Endothelial cell of umbilical vein (primary cell): Measurements from ENCODE around the gene NQO2. TPM values are rescaled to one million over a fixed set of nuclear protein-coding genes. Genes with fewer than 3 reads are reported as not detected.

Experiments
- BruUV-seq: library from RNA; stranded (reverse); fragments of 400-500 nt; replicated peaks from 2 replicates; lab custom pipeline; 2021; lab: Mats Ljungman, UMichigan
- CTCF ChIA-PET: fragments of 300-600, 350-600 bp; sonication (Branson Sonifier 250); formaldehyde crosslinking; loops from one replicate; lab custom pipeline; 2021; ENCODE audit warnings: antibody characterized with exemption, inconsistent platforms; lab: Charles Lee
- POLR2A ChIA-PET: fragments of 300-600, 350-600 bp; sonication (Branson Sonifier 250); formaldehyde crosslinking; loops from one replicate; lab custom pipeline; 2021; ENCODE audit warnings: antibody characterized with exemption, inconsistent platforms; lab: Charles Lee
- DNase-seq: peaks from one replicate; pipeline ENCODE4 v3.0.0-alpha.2; 2011; ENCODE audit warnings: low read depth, low spot score
- FAIRE-seq: peaks from 2 replicates; lab custom pipeline; 2011; peaks lifted over from hg19 to GRCh38; lab: Jason Lieb, UNC
- H2AFZ ChIP-seq: 2 replicates; pipeline ENCODE4 v1.6.0; 2012; ENCODE audit warnings: low read depth, low read length, control low read depth, inconsistent platforms
- H3K27ac ChIP-seq: 2 replicates; pipeline ENCODE4 v1.5.1; 2011; ENCODE audit warnings: low read depth, mild to moderate bottlenecking, control low read depth, low read length, moderate library complexity; ENCODE audit not compliant: insufficient read depth
- H3K27me3 ChIP-seq, 2 experiments: 2 replicates each; pipeline versions ENCODE4 v1.6.0 to v1.6.1; 2011; ENCODE audit warnings: low read length in 2 of 2, mixed read lengths in 1 of 2; ENCODE audit not compliant: control insufficient read depth in 2 of 2, insufficient read depth in 2 of 2
- H3K36me3 ChIP-seq, 2 experiments: 2 replicates in 1 of 2; 3 replicates in 1 of 2; pipeline ENCODE4 v1.5.1; 2011; ENCODE audit warnings: low read length in 2 of 2, mild to moderate bottlenecking in 1 of 2, moderate library complexity in 1 of 2; ENCODE audit not compliant: control insufficient read depth in 2 of 2, insufficient read depth in 2 of 2; ENCODE audit errors: extremely low read depth in 1 of 2
- H3K4me1 ChIP-seq: 3 replicates; pipeline ENCODE4 v1.5.1; 2011; ENCODE audit warnings: mild to moderate bottlenecking, low read length; ENCODE audit not compliant: control insufficient read depth, insufficient read depth; ENCODE audit errors: extremely low read depth
- H3K4me2 ChIP-seq: 2 replicates; pipeline ENCODE4 v1.6.1; 2011; ENCODE audit warnings: low read length, control low read depth, mixed read lengths; ENCODE audit not compliant: insufficient read depth
- H3K4me3 ChIP-seq, 3 experiments: fragments of 200-600 bp in 1 of 3; sonication (generic), shearing (Covaris generic) in 1 of 3; replicated peaks in 1 of 3; 2 replicates each; pipeline ENCODE4 v1.5.1; 2011 to 2016; ENCODE audit warnings: control low read depth in 3 of 3, low read length in 3 of 3, mild to moderate bottlenecking in 2 of 3, inconsistent platforms in 1 of 3, low read depth in 1 of 3, moderate library complexity in 1 of 3; ENCODE audit not compliant: insufficient read depth in 1 of 3
- H3K79me2 ChIP-seq: 2 replicates; pipeline ENCODE4 v1.6.0; 2012; ENCODE audit warnings: low read length, inconsistent platforms; ENCODE audit not compliant: control insufficient read depth, insufficient read depth
- H3K9ac ChIP-seq: replicated peaks from 2 replicates; pipeline ENCODE3; 2011; ENCODE audit warnings: low read length, control low read depth; ENCODE audit not compliant: insufficient read depth; ENCODE audit errors: extremely low read depth
- H3K9me1 ChIP-seq: replicated peaks from 3 replicates; pipeline ENCODE4 v1.6.0; 2011; ENCODE audit warnings: mild to moderate bottlenecking, low read length; ENCODE audit not compliant: control insufficient read depth, insufficient read depth; ENCODE audit errors: extremely low read depth
- H3K9me3 ChIP-seq: replicated peaks from 2 replicates; pipeline ENCODE4 v1.5.1; 2012; ENCODE audit warnings: low read length, inconsistent platforms; ENCODE audit not compliant: control insufficient read depth, insufficient read depth
- H4K20me1 ChIP-seq: replicated peaks from 2 replicates; pipeline ENCODE3; 2011; ENCODE audit warnings: mild to moderate bottlenecking, low read length; ENCODE audit not compliant: control insufficient read depth, insufficient read depth; ENCODE audit errors: extremely low read depth
- CTCF ChIP-seq, 2 donors: IDR thresholded peaks; 1 replicate in 1 of 2; 2 replicates in 1 of 2; pipeline ENCODE4 v1.5.1; 2011; ENCODE audit warnings: low read length in 2 of 2, mild to moderate bottlenecking in 2 of 2, moderate library complexity in 2 of 2, control low read depth in 1 of 2, inconsistent platforms in 1 of 2, low read depth in 1 of 2; ENCODE audit not compliant: insufficient read depth in 1 of 2; ENCODE audit errors: extremely low read depth in 1 of 2
- EZH2 ChIP-seq: IDR thresholded peaks from 2 replicates; pipeline ENCODE4 v1.6.1; 2012; ENCODE audit warnings: borderline replicate concordance, low read depth, mild to moderate bottlenecking, moderate library complexity, low read length, inconsistent platforms; ENCODE audit not compliant: severe bottlenecking
- FOS ChIP-seq: IDR thresholded peaks from 2 replicates; pipeline ENCODE4 v1.6.1; 2011; ENCODE audit warnings: mild to moderate bottlenecking, low read length, moderate library complexity, borderline replicate concordance; ENCODE audit not compliant: insufficient read depth
- GATA2 ChIP-seq: IDR thresholded peaks from 2 replicates; pipeline ENCODE4 v1.7.0; 2011; ENCODE audit warnings: low read depth, mild to moderate bottlenecking, moderate library complexity, mixed read lengths, low read length; ENCODE audit not compliant: insufficient read length, insufficient read depth
- JUN ChIP-seq: IDR thresholded peaks from 2 replicates; pipeline ENCODE4 v1.6.1; 2011; ENCODE audit warnings: borderline replicate concordance, low read depth; ENCODE audit not compliant: insufficient read length, insufficient read depth
- MAX ChIP-seq: IDR thresholded peaks from 2 replicates; pipeline ENCODE4 v1.6.1; 2011; ENCODE audit not compliant: insufficient read depth, insufficient read length
- MYC ChIP-seq: IDR thresholded peaks from one replicate; pipeline ENCODE4 v1.6.1; 2011; ENCODE audit warnings: mild to moderate bottlenecking, low read depth, low read length
- POLR2A ChIP-seq: IDR thresholded peaks from 2 replicates; pipeline ENCODE4 v1.6.1; 2012; ENCODE audit warnings: low read depth, mild to moderate bottlenecking, control low read depth, low read length
- POLR2AphosphoS5 ChIP-seq: IDR thresholded peaks from 2 replicates; pipeline ENCODE4 v1.6.1; 2012; ENCODE audit warnings: low read depth, mild to moderate bottlenecking, control low read depth, low read length, moderate library complexity; ENCODE audit not compliant: insufficient read depth
- dilution Hi-C: fragments of 300-500 bp; cut with MboI; formaldehyde crosslinking; loops from one replicate; pipeline ENCODE4 v1.15.0; 2019; ENCODE audit warnings: low sequenced_read_pairs; ENCODE audit not compliant: extremely low pct_ligation_motif_present
- intact Hi-C: fragments of 100-400 bp; cut with micrococcal nuclease; formaldehyde crosslinking; loops from one replicate; pipeline ENCODE4 v1.10.0; 2022
- polyA plus RNA-seq, 4 experiments: library from polyadenylated mRNA; depleted of rRNA in 3 of 4; stranded (reverse) in 3 of 4; unstranded in 1 of 4; fragments of >200 nt; gene quantifications; 2 replicates each; pipeline versions ENCODE4 v1.2.1 to v1.2.3, GENCODE V29; 2011 to 2012; ENCODE audit warnings: missing spikeins in 1 of 4
- total RNA-seq: library from RNA; stranded (reverse); gene quantifications from 2 replicates; pipeline ENCODE4 v1.2.3, GENCODE V29; 2021

NQO2 gene
- total and polyA plus RNA-seq, 2 donors (not counting 3 experiments of a cell fraction or from before 2014, with no cell fraction given), result 27.6 to 48.0 TPM

- Histone ChIP-seq H3K36me3 (no peaks in the 10 kb centered on the region), H3K9ac (peak overlapping the region; percentile 95), H3K27me3 (peaks cover 0 to 1% of the 10 kb centered on the region in 2 experiments), H3K9me1 (no peaks in the 10 kb centered on the region), H3K4me3 (peak overlapping the region; percentile 57 to 78 (median 68)), H3K27ac (peak overlapping the region; percentile 84), H3K79me2 (no peaks in the 10 kb centered on the region), H3K4me2 (peak overlapping the region; percentile 85), H2AFZ (peak overlapping the region; percentile 7), H4K20me1 (no peaks in the 10 kb centered on the region), H3K9me3 (no peaks in the 10 kb centered on the region), H3K4me1 (peaks cover 15% of the 10 kb centered on the region)
- intact Hi-C loops (no loop called here), dilution Hi-C loops (no loop called here)
- TF ChIP-seq MYC (no peak), MAX (no peak), POLR2A (no peak), EZH2 (no peak), CTCF (IDR thresholded peaks at IDR 0.05; ENCODE audit: extremely low read depth in 1 of 2, insufficient read depth in 1 of 2, low read depth in 1 of 2, low read length in 2 of 2) (no peak), FOS (no peak), POLR2AphosphoS5 (no peak), GATA2 (no peak), JUN (no peak)
- DNase-seq (peak; percentile 72), FAIRE-seq (no peak)
- POLR2A ChIA-PET, result interaction anchor here (0.6 to 1.5 kb wide), 4 partner anchors 9 to 58 kb away, joined by 3 to 4 read pairs (median 3); partner anchors contain the start of gene NQO2
- BruUV-seq, result TSS peak; percentile 90
- CTCF ChIA-PET, result interaction anchor here (0.9 to 7.6 kb wide), 13 partner anchors 9 to 252 kb away, joined by 3 to 331 read pairs (median 12); partner anchors contain the start of genes NQO2 and RIPK1
These were observed 9.3 kb upstream of the NQO2 start for GRCh38 chr6:2990248-2990931.
